GM21717 (cell line): ENCODE data around the gene ARL14.
"Not testable (repeated sequence)": the region's sequence is repeated elsewhere in the genome, so short reads cannot be mapped to it uniquely, and the experiment has no call there.

Source experiments
- ATAC-seq: cut with Tn5 transposase; IDR thresholded peaks from one replicate; pipeline ENCODE4 v1.9.1; 2021; ENCODE audit warnings: mild to moderate bottlenecking, moderate library complexity; ENCODE audit not compliant: unreplicated experiment

ARL14 gene

DNA sequence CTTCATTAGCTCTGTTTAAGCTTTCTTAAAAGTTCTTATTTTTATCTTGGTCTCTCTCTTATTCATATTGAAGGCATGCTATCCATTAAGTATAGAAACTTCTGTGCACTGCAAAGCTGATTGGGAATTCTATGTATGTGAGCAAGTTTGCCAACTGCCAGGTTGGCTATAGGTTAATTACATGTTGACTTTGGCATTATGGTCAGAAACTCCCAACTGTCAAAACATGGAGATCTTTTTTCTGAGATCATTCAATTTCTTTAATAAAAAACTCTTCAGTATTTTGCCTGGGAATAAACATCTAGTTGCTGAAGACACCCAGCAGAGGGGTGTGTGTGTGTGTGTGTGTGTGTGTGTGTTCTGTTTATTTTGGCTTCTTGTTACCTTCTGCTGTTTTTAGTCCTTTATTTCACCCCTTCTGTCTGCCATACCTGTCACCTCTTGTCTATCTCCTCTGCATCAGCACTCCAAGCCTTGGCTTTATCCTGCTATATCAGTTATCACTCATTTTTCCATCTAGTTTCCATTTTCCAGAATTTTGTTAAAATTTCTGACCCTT lies 1.3 kb upstream of the ARL14 start:
- ATAC-seq = no peak

DNA sequence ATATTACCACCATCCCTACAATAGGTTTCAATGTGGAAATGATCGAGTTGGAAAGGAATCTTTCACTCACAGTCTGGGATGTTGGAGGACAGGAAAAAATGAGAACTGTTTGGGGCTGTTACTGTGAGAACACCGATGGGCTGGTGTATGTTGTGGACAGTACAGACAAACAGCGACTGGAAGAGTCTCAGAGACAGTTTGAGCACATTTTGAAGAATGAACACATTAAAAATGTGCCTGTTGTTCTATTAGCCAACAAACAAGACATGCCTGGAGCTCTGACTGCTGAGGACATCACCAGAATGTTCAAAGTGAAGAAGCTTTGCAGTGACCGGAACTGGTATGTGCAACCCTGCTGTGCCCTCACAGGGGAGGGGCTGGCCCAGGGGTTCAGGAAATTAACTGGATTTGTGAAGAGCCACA lies 510 bp downstream of the ARL14 start:
- ATAC-seq = no peak

DNA sequence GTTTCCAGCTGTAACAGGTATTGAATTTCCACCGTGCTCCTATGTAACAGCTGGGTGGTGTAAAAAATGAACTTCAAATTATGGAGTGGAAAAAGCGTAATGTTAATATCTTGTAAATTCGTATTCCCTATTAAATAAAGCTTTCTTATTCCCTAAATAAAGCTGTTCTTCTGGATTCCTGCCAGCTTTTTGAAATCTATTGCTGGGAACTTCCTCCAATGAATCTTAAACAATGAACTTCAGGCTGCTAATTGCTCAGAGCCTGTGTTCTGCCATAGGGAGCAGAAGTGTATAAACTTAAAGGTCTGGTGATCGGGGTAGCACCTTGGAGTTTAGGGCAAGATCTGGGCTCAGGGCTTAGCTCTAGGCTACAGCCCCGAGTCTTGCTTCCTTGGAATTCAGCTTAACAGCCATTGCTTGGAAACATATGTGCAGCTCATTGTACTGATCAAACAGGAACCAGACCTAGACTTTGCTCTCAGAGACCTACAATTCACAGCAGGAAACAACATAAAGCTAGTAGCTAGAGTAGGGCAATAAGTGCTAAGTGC lies 1.4 kb downstream of the ARL14 start:
- ATAC-seq = no peak

DNA sequence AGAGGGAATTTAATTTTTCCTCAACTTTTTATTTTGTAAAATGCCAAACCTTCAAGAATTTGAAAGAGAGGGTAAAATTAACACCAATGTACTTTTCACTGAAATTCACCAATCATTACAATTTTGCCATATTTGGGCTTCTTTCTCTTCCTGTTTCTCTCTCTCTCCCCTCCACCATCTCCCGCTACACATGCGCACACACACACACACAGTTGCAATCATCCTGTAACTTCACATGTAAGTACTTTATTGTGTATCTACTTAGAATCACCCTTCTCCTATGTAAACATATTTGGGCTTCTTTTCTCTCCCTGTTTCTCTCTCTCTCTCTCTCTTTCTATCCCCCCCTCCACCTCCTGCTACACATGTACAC lies 7.4 kb downstream of the ARL14 start:
- ATAC-seq = no peak

DNA sequence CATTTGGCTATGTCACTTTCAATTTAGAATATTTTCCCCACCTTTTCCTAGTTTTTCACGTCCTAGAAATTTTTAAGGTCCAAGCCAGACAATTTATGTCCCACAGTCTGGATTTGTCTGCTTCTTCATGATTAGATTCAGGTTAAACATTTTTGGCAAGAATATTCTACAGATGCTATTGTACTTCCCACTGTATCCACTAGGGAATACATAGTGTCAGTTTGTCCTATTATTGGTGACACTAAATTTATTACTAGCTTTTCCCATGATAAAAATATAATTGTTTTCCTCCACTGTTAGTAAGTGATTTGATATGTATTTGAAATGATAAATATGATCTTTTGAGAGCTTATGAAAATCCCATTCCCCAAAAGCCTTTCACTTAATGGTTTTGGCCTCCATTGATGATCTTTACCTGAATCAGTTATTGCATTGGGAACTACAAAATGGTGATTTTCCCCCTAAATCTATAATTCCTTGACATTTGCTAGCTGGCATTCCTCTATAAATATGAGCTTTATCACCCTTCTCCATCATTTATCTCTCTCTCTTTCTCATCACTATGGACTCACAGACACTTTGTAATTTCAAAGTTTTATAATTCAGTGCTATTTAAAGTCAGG lies 8.3 kb downstream of the ARL14 start:
- no peak for ATAC-seq

DNA sequence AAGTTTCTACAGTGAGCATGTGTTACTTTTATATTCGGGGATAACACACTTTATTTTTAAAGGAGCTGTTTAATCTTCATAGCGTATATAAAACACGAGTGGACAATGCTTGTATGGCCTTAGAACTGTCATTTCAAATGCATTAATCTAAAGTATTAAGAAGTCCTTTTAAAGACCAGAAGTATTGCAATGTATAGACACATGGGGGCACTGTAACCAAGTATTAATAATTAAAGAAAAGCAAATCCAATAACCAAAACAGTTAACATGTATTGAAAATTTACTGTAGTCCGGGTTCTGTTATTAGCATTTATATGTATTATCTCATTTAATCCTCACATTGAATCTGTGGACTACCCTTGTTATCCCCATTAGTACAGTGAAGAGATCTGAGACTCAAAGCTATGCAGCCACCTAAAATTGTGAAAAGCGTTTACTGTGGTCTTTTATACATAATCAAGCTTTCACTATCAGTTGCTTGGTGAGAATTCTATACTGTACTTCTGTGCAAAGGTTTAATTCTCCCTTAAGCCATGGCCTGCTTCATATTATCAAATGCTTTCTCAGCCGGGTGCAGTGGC lies 10.1 kb downstream of the ARL14 start:
- ATAC-seq = no peak

DNA sequence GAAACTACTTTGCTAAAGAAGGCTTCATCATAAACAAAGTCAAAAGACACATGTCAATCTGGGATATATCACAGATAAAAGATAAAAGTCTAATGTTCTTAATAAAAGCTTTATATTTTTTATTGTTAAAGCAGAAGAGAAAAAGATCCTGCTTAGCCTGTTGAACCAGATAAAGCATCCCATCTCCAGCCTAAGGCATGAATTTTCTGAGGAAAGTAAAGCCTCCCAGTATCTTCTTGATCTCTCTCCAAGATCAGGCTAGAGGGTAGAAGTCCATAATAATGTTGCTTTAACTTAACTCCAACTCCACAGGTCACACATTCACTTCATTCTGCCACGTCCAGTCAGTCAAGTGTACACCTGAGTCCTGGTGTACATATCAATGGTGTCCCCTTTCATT lies 14.2 kb downstream of the ARL14 start:
- ATAC-seq = no peak

DNA sequence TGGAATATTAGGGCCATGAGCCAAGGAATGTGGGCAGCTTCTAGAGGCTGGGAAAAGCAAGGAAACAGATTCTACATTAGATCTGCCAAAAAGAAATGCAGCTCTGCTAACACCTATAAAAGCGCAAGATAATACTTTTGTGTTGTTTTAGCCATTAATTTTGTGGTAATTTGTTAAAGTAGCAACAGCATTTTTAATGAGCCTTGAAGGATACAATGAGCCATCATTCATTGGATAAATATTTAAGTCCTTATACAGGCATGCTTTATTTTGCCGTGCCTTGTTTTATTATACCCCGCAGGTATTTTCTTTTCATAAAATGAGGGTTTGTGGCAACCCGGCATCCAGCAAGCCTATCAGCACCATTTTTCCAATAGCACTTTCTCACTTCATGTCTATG lies 15.0 kb downstream of the ARL14 start:
- no peak for ATAC-seq

DNA sequence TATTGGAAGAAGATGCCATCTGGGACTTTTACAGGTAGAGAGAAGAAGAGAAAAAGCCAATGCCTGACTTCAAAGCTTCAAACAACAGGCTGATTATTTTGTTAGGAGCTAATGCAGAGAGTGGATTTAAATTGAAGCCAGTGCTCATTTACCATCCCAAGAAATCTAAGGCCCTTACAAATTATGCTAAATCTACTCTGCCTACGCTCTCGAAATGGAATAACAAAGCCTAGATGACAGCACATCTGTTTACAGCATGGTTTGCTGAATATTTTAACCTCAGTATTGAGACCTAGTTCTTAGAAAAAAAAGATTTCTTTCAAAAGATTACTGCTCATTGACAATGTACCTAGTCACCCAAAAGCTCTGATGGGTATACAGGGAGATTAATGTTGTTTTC lies 16.2 kb downstream of the ARL14 start:
- ATAC-seq = no peak

DNA sequence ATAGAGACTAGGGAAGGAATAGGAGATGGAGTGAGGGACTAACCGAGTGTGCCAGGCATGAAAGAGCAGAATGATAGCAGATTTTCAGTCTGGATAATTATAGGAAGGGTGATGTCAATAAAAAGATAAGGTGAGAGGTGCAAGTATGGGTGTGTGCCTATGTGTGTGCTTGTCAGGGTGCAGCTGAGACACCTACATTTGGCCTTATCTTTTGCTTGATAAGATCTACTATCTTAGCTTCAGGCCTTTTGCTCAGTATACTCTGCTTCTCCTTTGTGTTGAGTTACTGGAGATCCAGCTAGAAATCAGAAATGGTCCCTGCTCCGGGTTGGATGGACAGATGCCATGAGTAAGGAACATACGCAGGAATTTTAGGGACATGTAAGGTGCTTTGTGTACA lies 17.4 kb downstream of the ARL14 start:
- no peak for ATAC-seq

DNA sequence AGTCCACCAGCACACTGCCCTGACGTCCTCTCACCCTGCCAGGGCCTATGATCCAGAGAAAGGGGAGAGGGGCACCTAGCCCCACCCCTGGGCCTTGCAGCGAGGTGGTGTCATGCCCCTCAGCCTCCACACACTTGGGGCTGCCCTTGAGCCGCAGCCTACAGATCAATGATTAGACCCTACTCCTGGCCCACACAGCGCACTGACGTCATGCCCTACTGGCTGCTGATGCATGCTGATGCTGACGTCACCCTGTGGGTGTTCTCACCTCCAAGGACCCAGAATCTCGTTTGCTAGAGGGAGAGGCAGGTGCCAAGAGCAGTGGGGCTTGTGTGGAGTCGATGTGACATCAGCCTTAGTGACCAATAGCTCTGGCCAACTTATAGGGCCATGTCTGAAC lies 18.0 kb downstream of the ARL14 start:
- ATAC-seq = no peak

DNA sequence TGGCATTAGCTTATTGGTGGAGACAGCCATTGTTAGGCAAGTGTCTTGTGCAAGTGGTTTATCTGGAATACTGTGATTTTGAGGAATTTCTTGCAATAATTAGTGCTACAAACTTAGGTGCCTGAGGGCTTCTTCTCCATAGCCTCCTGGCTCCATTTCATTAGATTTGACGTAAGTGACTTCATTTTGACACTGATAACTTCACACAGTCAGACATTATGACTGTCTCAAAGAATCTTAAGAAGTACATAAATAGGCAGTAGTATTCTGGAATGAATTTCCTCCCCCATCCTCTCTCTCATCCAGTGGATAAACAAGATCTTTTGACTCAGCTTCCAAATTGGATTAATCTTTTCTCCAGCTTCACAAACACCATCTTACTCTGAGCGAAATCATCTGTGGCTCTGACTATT lies 19.0 kb downstream of the ARL14 start:
- ATAC-seq = no peak

DNA sequence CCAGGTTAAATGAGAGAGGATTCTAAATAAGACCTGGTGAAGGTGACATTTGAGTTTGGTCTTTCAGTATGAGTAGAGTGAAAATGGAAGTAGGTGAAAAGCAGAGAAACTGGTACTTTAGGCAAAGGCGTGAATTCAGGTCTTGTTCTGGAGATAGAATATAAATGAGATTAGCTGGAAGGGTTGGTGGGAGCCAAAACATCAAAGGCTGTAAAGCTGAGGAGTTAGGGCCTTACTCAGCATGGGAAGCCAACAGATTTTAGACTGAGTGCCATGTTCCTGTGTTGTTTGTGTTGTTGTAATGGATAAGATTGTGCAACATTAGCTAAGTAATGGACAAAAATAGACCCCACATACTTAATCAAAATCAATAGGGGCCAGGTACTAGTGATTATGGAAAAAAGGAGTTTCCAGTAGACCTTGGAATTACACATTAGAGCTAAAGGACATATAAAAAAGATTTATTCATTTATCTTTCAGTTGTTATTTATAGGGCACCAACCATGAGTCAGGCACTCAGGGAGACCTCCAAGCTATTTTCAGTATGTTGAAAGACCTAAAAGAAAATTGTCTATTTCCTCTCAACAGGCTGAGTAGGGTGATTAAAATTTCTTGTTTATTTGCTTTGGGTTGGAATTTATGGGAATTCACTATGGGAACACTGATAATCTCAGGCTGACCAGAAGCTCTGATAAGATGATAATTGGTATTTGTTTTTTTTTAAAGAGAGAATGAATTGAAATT lies 20.8 kb downstream of the ARL14 start:
- ATAC-seq = peak; percentile 77

DNA sequence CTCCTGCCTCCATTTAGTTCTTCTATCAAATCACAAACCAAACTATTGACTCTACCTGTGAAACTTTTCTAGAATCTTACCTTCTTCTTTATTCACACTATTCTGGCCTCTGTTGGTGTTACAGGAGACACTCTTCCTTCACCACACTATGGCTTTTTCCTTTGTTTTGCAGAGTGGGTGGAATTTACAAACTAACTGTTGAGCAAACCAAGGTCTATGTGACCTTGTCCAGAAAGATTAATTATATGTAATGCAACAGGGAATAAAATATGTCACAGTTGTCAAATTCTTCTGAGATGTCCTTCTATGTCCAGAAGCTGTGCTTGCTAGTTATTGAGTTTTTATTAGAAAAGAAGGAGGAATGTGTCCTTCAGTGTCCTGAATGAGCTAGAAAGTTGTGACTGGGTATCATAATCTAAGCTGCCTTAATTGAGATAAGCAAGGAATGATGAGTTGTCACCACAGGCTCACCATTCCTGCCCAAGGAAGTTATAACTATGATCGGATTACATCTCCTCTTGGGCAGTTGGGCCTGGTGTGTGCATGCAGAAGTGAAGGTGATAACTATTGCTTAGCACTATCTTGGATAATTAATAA lies 21.7 kb downstream of the ARL14 start:
- no peak for ATAC-seq

DNA sequence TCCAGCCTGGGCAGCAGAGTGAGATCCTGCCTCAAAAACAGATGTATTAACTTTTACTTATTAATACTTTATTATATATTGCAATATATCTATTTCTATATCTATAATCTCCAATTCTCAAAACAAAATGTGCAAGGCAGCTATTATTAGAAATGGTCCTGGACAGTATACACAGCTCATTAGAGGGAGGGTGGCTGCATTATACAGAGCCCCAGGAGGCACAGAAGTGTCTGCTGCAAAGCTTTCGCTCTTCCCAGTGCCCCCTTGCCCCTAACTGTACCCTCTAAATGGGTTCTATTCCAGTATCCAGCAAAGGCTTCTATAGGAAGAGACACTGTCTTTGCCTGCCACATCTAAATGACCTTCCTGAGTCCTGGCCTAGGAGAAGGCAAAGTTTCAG lies 24.5 kb downstream of the ARL14 start:
- ATAC-seq = no peak

DNA sequence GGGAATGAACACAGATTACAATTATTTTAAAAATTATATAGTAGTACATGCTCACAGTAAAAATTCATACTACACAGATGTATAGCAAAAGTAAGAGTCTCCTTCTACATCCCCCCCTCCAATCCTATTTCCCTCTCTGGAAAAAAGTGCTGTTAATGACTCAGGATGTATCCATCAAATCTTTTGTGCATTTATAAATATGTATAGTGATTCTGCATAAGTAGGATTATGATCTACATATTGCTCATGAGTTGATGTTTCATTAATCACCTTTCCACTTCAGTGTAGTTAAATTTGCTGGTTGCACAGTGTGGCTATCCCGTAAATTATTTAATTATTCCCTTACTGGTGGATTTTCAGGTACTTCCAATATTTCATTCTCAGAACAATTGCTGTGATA lies 25.3 kb downstream of the ARL14 start:
- no peak for ATAC-seq

DNA sequence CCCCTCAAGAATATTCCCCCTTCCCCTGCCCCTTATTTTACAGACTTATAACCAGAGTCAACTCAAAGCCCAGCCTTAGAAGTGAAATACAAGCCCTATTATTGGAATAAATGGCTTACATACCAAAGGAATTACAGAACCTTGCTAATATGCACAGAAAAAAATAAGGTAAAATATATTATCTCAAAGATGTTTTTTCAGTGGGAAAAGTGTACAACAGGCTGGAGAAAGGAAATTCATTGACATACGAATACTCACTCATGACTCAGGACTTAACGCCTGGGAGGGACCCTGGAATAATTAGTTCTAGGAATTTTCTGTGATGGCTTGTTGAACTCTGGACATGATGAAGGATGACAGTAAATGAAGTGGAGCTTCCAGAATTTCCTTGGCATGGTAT lies 27.0 kb downstream of the ARL14 start:
- ATAC-seq = no peak

DNA sequence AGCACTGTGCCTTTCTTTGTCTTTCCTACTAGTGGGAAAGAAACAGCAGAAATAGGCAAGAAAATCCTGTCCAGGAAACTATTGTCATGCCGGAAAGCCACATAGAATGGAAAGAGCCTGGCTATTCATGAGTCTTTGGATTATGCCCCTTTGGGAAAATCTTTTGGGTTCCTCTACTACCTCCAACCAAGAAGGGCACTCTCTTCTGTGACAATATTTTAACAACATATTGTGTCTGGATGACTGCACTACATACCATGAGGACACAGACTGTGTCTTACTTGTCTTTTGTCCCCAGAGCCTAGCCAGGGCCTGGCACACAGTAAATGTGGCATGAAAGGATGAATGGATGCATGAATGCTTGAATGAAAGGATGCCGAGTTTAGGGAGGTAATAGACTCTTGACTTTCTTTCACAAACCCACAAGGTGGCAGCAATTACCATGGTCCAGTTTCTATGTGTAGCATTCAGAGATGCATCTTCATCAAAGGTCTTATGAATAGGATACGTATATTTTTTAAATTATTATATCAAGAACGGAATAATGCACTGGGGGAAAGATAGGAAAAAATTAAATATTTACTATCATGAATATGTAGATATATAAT lies 30.3 kb downstream of the ARL14 start:
- ATAC-seq = no peak

DNA sequence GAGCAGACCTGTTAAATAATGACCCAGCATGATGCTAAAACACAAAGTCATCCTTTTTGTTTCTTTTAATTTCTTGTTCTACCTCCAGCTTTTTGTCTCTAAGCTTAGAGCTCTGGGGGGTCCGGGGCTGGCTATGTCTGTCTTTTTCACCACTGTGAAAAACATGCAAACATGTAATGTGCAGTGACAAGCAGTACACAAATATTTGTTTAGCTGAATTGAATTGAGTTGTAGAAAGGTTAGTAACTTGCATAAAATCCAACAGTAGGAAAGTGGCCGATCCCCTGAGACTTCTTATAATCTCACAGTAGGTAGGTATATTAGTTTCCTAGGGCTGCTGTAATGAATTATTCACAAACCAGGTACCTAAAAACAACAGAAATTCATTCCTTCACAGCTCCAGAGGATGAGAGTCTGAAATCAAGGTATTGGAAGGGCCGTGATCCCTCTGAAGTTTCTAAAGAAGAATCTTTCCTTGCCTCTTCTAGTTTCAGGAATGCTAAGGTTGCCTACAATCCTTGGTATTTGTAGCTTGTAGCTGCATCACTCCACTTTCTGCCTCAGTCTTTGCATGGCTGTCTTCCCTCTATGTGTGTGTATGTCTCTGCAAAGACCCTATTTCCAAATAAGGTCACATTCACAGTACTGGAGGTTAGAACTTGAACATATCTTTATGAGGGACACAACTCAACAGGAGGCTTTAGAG lies 32.7 kb downstream of the ARL14 start:
- no peak for ATAC-seq

DNA sequence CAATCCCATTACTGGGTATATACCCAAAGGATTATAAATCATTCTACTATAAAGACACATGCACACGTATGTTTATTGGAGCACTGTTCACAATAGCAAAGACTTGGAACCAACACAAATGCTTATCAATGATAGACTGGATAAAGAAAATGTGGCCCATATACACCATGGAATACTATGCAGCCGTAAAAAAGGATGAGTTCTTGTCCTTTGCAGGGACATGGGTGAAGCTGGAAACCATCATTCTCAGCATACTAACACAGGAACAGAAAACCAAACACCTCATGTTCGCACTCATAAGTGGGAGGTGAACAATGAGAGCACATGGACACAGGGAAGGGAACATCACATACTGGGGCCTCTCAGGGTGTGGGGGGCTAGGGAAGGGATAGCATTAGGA lies 36.2 kb downstream of the ARL14 start:
- ATAC-seq = not testable (repeated sequence)
